ENCODE data around the gene CYP11A1.

- TF ChIP-seq, protein P1, sequence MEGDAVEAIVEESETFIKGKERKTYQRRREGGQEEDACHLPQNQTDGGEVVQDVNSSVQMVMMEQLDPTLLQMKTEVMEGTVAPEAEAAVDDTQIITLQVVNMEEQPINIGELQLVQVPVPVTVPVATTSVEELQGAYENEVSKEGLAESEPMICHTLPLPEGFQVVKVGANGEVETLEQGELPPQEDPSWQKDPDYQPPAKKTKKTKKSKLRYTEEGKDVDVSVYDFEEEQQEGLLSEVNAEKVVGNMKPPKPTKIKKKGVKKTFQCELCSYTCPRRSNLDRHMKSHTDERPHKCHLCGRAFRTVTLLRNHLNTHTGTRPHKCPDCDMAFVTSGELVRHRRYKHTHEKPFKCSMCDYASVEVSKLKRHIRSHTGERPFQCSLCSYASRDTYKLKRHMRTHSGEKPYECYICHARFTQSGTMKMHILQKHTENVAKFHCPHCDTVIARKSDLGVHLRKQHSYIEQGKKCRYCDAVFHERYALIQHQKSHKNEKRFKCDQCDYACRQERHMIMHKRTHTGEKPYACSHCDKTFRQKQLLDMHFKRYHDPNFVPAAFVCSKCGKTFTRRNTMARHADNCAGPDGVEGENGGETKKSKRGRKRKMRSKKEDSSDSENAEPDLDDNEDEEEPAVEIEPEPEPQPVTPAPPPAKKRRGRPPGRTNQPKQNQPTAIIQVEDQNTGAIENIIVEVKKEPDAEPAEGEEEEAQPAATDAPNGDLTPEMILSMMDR (IDR thresholded peaks at IDR 0.05): no peak
- no peak for TF ChIP-seq EZH2 (IDR thresholded peaks at IDR 0.05; ENCODE audit: borderline replicate concordance, insufficient read depth, low read depth, low read length, poor library complexity, severe bottlenecking)
Measured at GRCh38 chr15:74377831-74378766, 10.7 kb upstream of the CYP11A1 start.

Data from B cell (primary cell).